GM21737 (cell line): ENCODE measurements around the gene FOSL1.
A peak's percentile ranks its signal among the peaks of the same experiment; 100 is the strongest.

ENCODE experiments used
- ATAC-seq: cut with Tn5 transposase; IDR thresholded peaks from one replicate; pipeline ENCODE4 v1.9.1; 2021; ENCODE audit warnings: mild to moderate bottlenecking, moderate library complexity; ENCODE audit not compliant: unreplicated experiment

The FOSL1 gene

GRCh38 chr11:65900125-65900898, at the start of gene FOSL1:
TSS of gene FOSL1 (minus strand) at chr11:65900388. CDS start at chr11:65900339, 49 bp downstream.
- peak; percentile 69 for ATAC-seq

GRCh38 chr11:65947603-65948125, 47.5 kb upstream of the FOSL1 start:
- no peak for ATAC-seq

GRCh38 chr11:65947133-65947532, 46.9 kb upstream of the FOSL1 start:
- ATAC-seq = no peak

- no peak for ATAC-seq
These were observed 46.5 kb upstream of the FOSL1 start for GRCh38 chr11:65946655-65947054.

- ATAC-seq = no peak
These were observed 45.9 kb upstream of the FOSL1 start for GRCh38 chr11:65945941-65946558.

- no peak for ATAC-seq
These were observed 45.3 kb upstream of the FOSL1 start, which contains the start of gene TSGA10IP for GRCh38 chr11:65945430-65945911. TSS of gene TSGA10IP (plus strand) at chr11:65945480. CDS start at chr11:65945676, 196 bp downstream.

- no peak for ATAC-seq
These were observed 44.6 kb upstream of the FOSL1 start for GRCh38 chr11:65944767-65945166.

GRCh38 chr11:65944191-65944590, 44.0 kb upstream of the FOSL1 start:
- ATAC-seq = no peak

GRCh38 chr11:65942531-65942930, 42.3 kb upstream of the FOSL1 start:
- no peak for ATAC-seq

- no peak for ATAC-seq
These were observed 41.6 kb upstream of the FOSL1 start for GRCh38 chr11:65941720-65942310.

- ATAC-seq = no peak
These were observed 37.6 kb upstream of the FOSL1 start for GRCh38 chr11:65937766-65938165.

GRCh38 chr11:65934014-65934413, 33.8 kb upstream of the FOSL1 start:
- ATAC-seq = no peak

- no peak for ATAC-seq
These were observed 32.4 kb upstream of the FOSL1 start for GRCh38 chr11:65932558-65932919.

- no peak for ATAC-seq
These were observed 31.8 kb upstream of the FOSL1 start for GRCh38 chr11:65931773-65932557.

GRCh38 chr11:65928667-65929066, 28.5 kb upstream of the FOSL1 start:
- no peak for ATAC-seq

- peak; percentile 66 for ATAC-seq
These were observed 27.8 kb upstream of the FOSL1 start for GRCh38 chr11:65927904-65928397.

- ATAC-seq = no peak
These were observed 25.2 kb upstream of the FOSL1 start for GRCh38 chr11:65925397-65925796.

GRCh38 chr11:65922565-65922964, 22.4 kb upstream of the FOSL1 start:
- no peak for ATAC-seq

GRCh38 chr11:65921876-65922275, 21.7 kb upstream of the FOSL1 start:
- ATAC-seq = no peak

- ATAC-seq = no peak
These were observed 20.9 kb upstream of the FOSL1 start for GRCh38 chr11:65921033-65921555.
